GM12878 (cell line): Measurements from ENCODE around the gene SPATA16. TPM values are rescaled to one million over a fixed set of nuclear protein-coding genes. Genes with fewer than 3 reads are reported as not detected.

Experiments
- ATAC-seq: fragments of 200-7000 bp; cut with Tn5 transposase; 3 replicates; pipeline ENCODE4 v1.9.1; 2020; ENCODE audit warnings: mild to moderate bottlenecking, moderate library complexity
- BruUV-seq: library from RNA; stranded (reverse); fragments of 400-500 nt; replicated peaks from 2 replicates; lab custom pipeline; 2021; lab: Mats Ljungman, UMichigan
- CTCF ChIA-PET: fragments of 300-600 bp; sonication (Branson Sonifier 250); formaldehyde crosslinking; extraction: SDS; loops from one replicate; lab custom pipeline; 2021; ENCODE audit warnings: inconsistent platforms; lab: Yijun Ruan, JAX
- POLR2A ChIA-PET: fragments of 350-600 bp; formaldehyde crosslinking; extraction: SDS; loops from one replicate; lab custom pipeline; 2021; ENCODE audit warnings: inconsistent platforms; lab: Charles Lee
- RAD21 ChIA-PET: fragments of 300-600 bp; sonication (Branson Sonifier 250); formaldehyde crosslinking; loops from one replicate; lab custom pipeline; 2023; ENCODE audit warnings: antibody characterized with exemption; ENCODE audit not compliant: unreplicated experiment; lab: Charles Lee
- SMC1A ChIA-PET: fragments of 300-600 bp; sonication (Branson Sonifier 250); formaldehyde crosslinking; loops from one replicate; lab custom pipeline; 2023; ENCODE audit not compliant: unreplicated experiment, uncharacterized antibody; lab: Charles Lee
- DNase-seq: peaks from one replicate; pipeline ENCODE4 v3.0.0-alpha.2; 2011; ENCODE audit warnings: low read depth, low spot score
- FAIRE-seq: peaks from 3 replicates; lab custom pipeline; 2011; peaks lifted over from hg19 to GRCh38; lab: Jason Lieb, UNC
- H2AFZ ChIP-seq: 2 replicates; pipeline ENCODE4 v1.6.0; 2011; ENCODE audit warnings: low read depth, low read length, control low read depth; ENCODE audit not compliant: control insufficient read depth
- H3K27ac ChIP-seq: 2 replicates; pipeline ENCODE4 v1.5.1; 2011; ENCODE audit warnings: control low read depth; ENCODE audit not compliant: control insufficient read depth, insufficient read depth
- H3K27me3 ChIP-seq, 2 experiments: replicated peaks in 1 of 2; 2 replicates each; pipeline versions ENCODE4 v1.6.0 to v1.6.1; 2011; ENCODE audit warnings: low read length in 1 of 2; ENCODE audit not compliant: control insufficient read depth in 2 of 2, insufficient read depth in 2 of 2
- H3K36me3 ChIP-seq, 2 experiments: 2 replicates each; pipeline ENCODE4 v1.5.1; 2011; ENCODE audit warnings: low read length in 1 of 2; ENCODE audit not compliant: control insufficient read depth in 2 of 2, insufficient read depth in 2 of 2
- H3K4me1 ChIP-seq: 2 replicates; pipeline ENCODE4 v1.6.1; 2011; ENCODE audit warnings: mild to moderate bottlenecking, low read length, moderate library complexity, mixed read lengths; ENCODE audit not compliant: control insufficient read depth, insufficient read depth
- H3K4me2 ChIP-seq: 2 replicates; pipeline ENCODE4 v1.6.0; 2011; ENCODE audit warnings: control low read depth; ENCODE audit not compliant: control insufficient read depth, insufficient read depth
- H3K4me3 ChIP-seq: fragments of 200-600 bp; sonication (generic); 2 replicates; pipeline ENCODE4 v1.5.1; 2016
- H3K79me2 ChIP-seq: 2 replicates; pipeline ENCODE4 v1.6.0; 2011; ENCODE audit warnings: low read length; ENCODE audit not compliant: control insufficient read depth, insufficient read depth
- H3K9ac ChIP-seq: 2 replicates; pipeline ENCODE4 v1.8.0; 2011; ENCODE audit warnings: low read length, control low read depth, mixed read lengths; ENCODE audit not compliant: control insufficient read depth, insufficient read depth
- H3K9me3 ChIP-seq: replicated peaks from 3 replicates; pipeline ENCODE4 v1.5.1; 2011; ENCODE audit warnings: mild to moderate bottlenecking, low read length; ENCODE audit not compliant: control insufficient read depth, insufficient read depth
- H4K20me1 ChIP-seq: 2 replicates; pipeline ENCODE4 v1.6.0; 2011; ENCODE audit not compliant: control insufficient read depth, insufficient read depth
- BCL3 ChIP-seq: IDR thresholded peaks from 2 replicates; pipeline ENCODE4 v1.6.1; 2011; ENCODE audit warnings: borderline replicate concordance, low read depth, mild to moderate bottlenecking, moderate library complexity, low read length; ENCODE audit not compliant: insufficient read depth, poor library complexity, severe bottlenecking
- CUX1 ChIP-seq: IDR thresholded peaks from 2 replicates; pipeline ENCODE4 v1.6.1; 2012; ENCODE audit warnings: improper control_type of control experiment, low read depth, low read length; ENCODE audit not compliant: insufficient replicate concordance
- EGR1 ChIP-seq, 2 experiments: IDR thresholded peaks; 1 replicate in 1 of 2; 2 replicates in 1 of 2; pipeline ENCODE4 v1.6.1; 2011 to 2012; ENCODE audit warnings: low read depth in 2 of 2, low read length in 2 of 2, borderline replicate concordance in 1 of 2, mild to moderate bottlenecking in 1 of 2, moderate library complexity in 1 of 2
- FOXK2 ChIP-seq: fragments of 450-650 bp; IDR thresholded peaks from 2 replicates; pipeline ENCODE4 v1.6.1; 2017; ENCODE audit warnings: mild to moderate bottlenecking, moderate library complexity
- MLLT1 ChIP-seq: fragments of 450-650 bp; IDR thresholded peaks from 2 replicates; pipeline ENCODE4 v1.6.1; 2016; ENCODE audit warnings: mild to moderate bottlenecking
- PAX5 ChIP-seq: IDR thresholded peaks from 2 replicates; pipeline ENCODE4 v1.6.1; 2011; ENCODE audit warnings: low read depth, low read length, borderline replicate concordance
- RAD51 ChIP-seq: fragments of 450-650 bp; IDR thresholded peaks from 2 replicates; pipeline ENCODE4 v1.6.1; 2016; ENCODE audit warnings: moderate library complexity, mild to moderate bottlenecking, inconsistent platforms
- RELA ChIP-seq: fragments of 450-650 bp; IDR thresholded peaks from 2 replicates; pipeline ENCODE4 v1.8.0; 2014; ENCODE audit warnings: borderline replicate concordance; ENCODE audit not compliant: partially characterized antibody
- SKIL ChIP-seq: fragments of 450-650 bp; IDR thresholded peaks from 2 replicates; pipeline ENCODE4 v1.6.1; 2017; ENCODE audit warnings: mild to moderate bottlenecking, low read depth, inconsistent platforms; ENCODE audit not compliant: poor library complexity, severe bottlenecking
- SMAD1 ChIP-seq: fragments of 450-650 bp; IDR thresholded peaks from 2 replicates; pipeline ENCODE4 v1.6.1; 2018; ENCODE audit warnings: mild to moderate bottlenecking, low read depth; ENCODE audit not compliant: partially characterized antibody
- SMAD5 ChIP-seq: IDR thresholded peaks from 2 replicates; pipeline ENCODE4 v1.6.1; 2016; ENCODE audit warnings: antibody characterized with exemption, low read depth
- ZNF24 ChIP-seq: fragments of 450-650 bp; IDR thresholded peaks from 2 replicates; pipeline ENCODE4 v1.6.1; 2017; ENCODE audit warnings: antibody characterized with exemption, mild to moderate bottlenecking
- ZNF384 ChIP-seq: IDR thresholded peaks from 2 replicates; pipeline ENCODE4 v1.6.1; 2012; ENCODE audit warnings: low read depth, mild to moderate bottlenecking, low read length, improper control_type of control experiment, borderline replicate concordance
- WGBS: methylation state at CpG from one replicate; pipeline ENCODE4 v1.1.6; 2016; ENCODE audit warnings: low lambda C conversion rate; ENCODE audit not compliant: insufficient replicate concordance, insufficient coverage; ENCODE audit errors: missing lambda C conversion rate; 5-methylcytosine and 5-hydroxymethylcytosine counted together
- in situ Hi-C: fragments of 300-500 bp; cut with MboI; formaldehyde crosslinking; loops from 9 replicates; pipeline ENCODE4 v1.14.3; 2018; ENCODE audit warnings: mixed read lengths
- intact Hi-C: fragments of 100-400 bp; cut with micrococcal nuclease; formaldehyde crosslinking; loops from one replicate; pipeline ENCODE4 v1.14.2; 2022; ENCODE audit not compliant: unreplicated experiment
- polyA plus RNA-seq, 11 experiments: library from polyadenylated mRNA; depleted of rRNA in 4 of 11; unstranded in 6 of 11; stranded (reverse) in 5 of 11; fragments of >200 nt; fragmentation: Nextera tagmentation in 4 of 11; fragmentation: Illumina TruSeq in 1 of 11; extraction: Ambion mirVana in 4 of 11; extraction: Trizol in 1 of 11; gene quantifications; 1 replicate in 1 of 11; 2 replicates in 10 of 11; pipeline versions ENCODE4 v1.2.1 to v1.2.3, GENCODE V29; 2011 to 2016; ENCODE audit warnings: inconsistent platforms in 2 of 11, missing spikeins in 2 of 11, low read depth in 1 of 11
- total RNA-seq, 4 experiments: library from RNA; depleted of rRNA in 3 of 4; stranded (reverse); fragments of >200 nt in 3 of 4; fragmentation: Illumina TruSeq in 1 of 4; extraction: Trizol in 1 of 4; gene quantifications; 2 replicates each; pipeline versions ENCODE4 v1.2.1 to v1.2.3, GENCODE V29; 2013 to 2021

The SPATA16 gene
- total and polyA plus RNA-seq, 10 of the 15 experiments (the other 5 are each of a cell fraction or from before 2014, with no cell fraction given), result 0.04 TPM; not detected in 9

- H3K27me3 ChIP-seq, result no peaks in the 10 kb centered on the region
- no peak overlapping the region for H3K27ac ChIP-seq
- no peak overlapping the region for H3K4me2 ChIP-seq
- intact Hi-C loops, result no loop called here
- H4K20me1 ChIP-seq, result no peaks in the 10 kb centered on the region
- ChIA-PET CTCF (interaction anchor here (1.0 kb wide), 1 partner anchor 13 kb away, joined by 3 read pairs; no protein-coding TSS in a partner anchor), RAD21 (no interaction called here), POLR2A (no interaction called here), SMC1A (interaction anchor here (0.6 to 2.1 kb wide), 3 partner anchors 10 to 39 kb away, joined by 3 to 6 read pairs (median 4); no protein-coding TSS in a partner anchor)
- H2AFZ ChIP-seq, result no peak overlapping the region
- no TSS peak for BruUV-seq
- no peaks in the 10 kb centered on the region for H3K36me3 ChIP-seq
- H3K4me3 ChIP-seq, result no peak overlapping the region
- FAIRE-seq (no peak), DNase-seq (no peak), ATAC-seq (no peak)
- H3K4me1 ChIP-seq, result no peaks in the 10 kb centered on the region
- no peaks in the 10 kb centered on the region for H3K79me2 ChIP-seq
- H3K9me3 ChIP-seq, result no peaks in the 10 kb centered on the region
- in situ Hi-C loops, result no loop called here
- 39% methylated on average over 5 of the region's 5 CpGs for WGBS
- H3K9ac ChIP-seq, result no peak overlapping the region
- TF ChIP-seq SMAD1 (no peak), RELA (no peak), ZNF384 (no peak), EGR1 (IDR thresholded peaks at IDR 0.05; ENCODE audit: borderline replicate concordance in 1 of 2, low read depth in 2 of 2, low read length in 2 of 2) (no peak), RAD51 (no peak), FOXK2 (no peak), SMAD5 (no peak), BCL3 (no peak), ZNF24 (no peak), PAX5 (no peak), MLLT1 (no peak), CUX1 (no peak), SKIL (no peak)
These were observed 168.3 kb downstream of the SPATA16 start for GRCh38 chr3:172972717-172973116.
